ENCODE results near the gene UNK.

UNK gene, protein sequence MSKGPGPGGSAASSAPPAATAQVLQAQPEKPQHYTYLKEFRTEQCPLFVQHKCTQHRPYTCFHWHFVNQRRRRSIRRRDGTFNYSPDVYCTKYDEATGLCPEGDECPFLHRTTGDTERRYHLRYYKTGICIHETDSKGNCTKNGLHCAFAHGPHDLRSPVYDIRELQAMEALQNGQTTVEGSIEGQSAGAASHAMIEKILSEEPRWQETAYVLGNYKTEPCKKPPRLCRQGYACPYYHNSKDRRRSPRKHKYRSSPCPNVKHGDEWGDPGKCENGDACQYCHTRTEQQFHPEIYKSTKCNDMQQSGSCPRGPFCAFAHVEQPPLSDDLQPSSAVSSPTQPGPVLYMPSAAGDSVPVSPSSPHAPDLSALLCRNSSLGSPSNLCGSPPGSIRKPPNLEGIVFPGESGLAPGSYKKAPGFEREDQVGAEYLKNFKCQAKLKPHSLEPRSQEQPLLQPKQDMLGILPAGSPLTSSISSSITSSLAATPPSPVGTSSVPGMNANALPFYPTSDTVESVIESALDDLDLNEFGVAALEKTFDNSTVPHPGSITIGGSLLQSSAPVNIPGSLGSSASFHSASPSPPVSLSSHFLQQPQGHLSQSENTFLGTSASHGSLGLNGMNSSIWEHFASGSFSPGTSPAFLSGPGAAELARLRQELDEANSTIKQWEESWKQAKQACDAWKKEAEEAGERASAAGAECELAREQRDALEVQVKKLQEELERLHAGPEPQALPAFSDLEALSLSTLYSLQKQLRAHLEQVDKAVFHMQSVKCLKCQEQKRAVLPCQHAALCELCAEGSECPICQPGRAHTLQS

DNA sequence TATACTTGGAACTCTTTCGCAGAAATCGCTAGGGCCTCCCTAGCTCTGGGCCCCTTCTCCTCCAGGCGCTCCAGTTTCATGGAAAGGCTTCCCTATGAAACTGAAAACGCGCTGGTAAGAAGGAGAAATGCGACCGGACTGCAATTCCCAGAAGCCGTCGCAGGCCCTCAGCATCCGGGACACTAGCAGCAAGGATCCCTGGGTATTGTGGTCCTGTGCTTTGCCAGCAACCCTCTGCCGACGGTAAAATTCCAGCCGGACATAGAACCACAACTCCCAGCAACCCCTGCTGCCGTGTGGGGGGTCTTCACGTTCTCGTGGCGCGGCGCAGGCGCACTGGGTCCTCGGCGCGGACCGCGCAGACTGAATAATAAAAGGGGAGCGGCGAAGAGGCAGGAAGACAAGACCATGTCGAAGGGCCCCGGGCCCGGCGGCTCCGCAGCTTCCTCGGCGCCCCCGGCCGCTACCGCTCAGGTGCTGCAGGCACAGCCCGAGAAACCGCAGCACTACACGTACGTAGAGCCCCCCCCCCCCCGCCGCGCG lies at the start of gene UNK:
Gene UNK (plus strand): TSS at position 334 of the 543 bp plus-strand sequence. CDS start 75 bp downstream, at position 409.
- in situ Hi-C loops (cut with MboI; ENCODE audit: low sequenced_read_pairs): no loop called here

DNA sequence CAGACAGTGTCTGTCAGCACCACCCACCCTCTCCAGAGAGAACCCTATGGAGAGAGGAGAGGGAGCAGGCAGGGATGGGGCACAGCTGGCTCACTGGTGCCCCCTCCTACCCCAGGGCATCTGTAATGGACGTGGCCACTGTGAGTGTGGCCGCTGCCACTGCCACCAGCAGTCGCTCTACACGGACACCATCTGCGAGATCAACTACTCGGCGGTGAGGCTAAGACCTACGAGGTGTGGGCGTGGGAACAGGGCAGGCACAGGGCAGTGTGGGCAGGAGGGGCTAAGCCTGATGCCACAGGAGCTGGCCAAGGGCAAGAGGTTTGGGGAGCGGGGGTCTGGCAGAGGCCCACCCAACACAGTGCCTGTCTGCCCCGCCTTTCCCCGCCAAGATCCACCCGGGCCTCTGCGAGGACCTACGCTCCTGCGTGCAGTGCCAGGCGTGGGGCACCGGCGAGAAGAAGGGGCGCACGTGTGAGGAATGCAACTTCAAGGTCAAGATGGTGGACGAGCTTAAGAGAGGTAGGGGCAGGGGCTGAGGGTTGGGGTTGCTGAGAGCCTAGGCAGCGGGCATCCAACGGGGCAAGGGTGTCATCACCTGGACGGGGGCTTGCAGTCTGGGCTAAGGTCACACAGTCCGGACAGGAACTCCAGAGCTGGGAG lies 48.3 kb upstream of the UNK start:
- in situ Hi-C loops (cut with MboI; ENCODE audit: low sequenced_read_pairs): no loop called here

DNA sequence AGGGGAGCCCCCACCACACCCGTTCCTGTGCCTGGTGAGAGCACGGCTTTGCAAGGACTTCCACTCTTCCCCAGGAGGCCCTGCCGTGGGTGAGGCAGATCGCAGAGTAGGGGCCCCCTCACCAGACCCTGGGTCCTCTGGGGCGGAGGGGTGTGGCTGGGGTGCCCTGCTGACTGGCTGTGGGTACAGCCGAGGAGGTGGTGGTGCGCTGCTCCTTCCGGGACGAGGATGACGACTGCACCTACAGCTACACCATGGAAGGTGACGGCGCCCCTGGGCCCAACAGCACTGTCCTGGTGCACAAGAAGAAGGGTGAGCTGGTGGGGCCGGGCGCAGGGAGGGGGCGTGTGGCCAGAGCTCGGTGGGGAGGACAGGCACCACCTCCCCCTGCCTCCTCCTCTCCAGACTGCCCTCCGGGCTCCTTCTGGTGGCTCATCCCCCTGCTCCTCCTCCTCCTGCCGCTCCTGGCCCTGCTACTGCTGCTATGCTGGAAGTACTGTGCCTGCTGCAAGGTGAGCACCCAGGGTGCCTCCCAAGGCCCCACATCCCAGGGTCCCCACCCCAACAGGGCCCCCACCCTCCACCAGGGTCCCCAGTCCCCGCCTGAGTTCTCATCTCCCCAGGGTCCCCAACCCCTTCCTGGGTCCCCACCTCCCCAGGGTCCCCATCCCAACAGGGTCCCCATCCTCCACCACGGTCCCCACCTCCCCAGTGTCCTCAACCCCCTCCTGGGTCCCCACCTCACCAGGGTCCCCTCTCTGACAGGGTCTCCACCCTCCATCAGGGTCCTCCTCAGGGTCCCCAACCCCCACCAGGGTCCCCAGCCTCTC lies 47.3 kb upstream of the UNK start:
- in situ Hi-C loops (cut with MboI; ENCODE audit: low sequenced_read_pairs): no loop called here

DNA sequence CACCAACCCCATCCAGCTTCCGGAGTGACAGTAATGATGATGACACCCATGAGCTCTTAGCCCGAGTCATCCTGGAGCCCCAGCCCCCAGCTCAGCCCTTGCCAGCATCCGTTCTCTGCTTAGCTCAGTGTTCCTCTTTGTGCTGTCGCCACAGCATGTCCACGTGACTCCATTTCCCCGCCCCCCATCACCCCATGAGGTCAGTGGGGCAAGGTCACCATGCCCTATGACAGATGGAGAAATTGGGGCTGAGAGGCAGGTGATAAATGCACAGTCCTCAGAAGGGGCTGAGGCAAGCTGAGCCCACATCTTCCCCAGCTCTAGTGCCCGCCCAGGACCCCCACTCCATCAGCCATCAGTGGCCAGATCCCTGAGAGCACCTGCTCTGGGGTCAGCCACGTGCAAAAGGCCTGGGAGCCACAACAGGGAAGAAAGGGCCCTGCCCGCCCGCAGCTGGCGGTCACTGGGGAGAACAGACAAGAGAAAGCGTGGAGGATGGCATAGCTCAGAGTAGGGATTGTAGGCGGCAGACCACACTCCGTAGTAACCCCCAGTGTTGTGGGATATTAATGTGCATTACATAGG lies 46.3 kb upstream of the UNK start:
- in situ Hi-C loops (cut with MboI; ENCODE audit: low sequenced_read_pairs): no loop called here

DNA sequence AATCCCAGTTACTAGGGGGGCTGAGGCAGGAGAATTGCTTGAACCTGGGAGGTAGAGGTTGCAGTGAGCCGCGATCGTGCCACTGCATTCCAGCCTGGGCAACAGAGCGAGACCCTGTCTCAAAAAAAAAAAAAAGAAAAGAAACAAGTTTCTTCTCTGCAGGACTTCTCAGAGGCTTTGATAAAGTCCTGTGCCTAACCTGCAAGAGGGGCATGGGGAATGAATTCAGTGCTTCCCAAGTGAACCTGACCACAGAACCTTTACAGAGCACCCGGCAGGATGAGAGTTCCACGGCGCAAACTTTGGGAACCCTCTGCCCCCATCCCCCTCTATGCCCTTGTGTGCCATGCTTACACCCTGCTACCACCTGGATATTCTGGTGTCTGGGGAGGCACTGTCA lies 45.4 kb upstream of the UNK start:
- in situ Hi-C loops (cut with MboI; ENCODE audit: low sequenced_read_pairs): no loop called here

DNA sequence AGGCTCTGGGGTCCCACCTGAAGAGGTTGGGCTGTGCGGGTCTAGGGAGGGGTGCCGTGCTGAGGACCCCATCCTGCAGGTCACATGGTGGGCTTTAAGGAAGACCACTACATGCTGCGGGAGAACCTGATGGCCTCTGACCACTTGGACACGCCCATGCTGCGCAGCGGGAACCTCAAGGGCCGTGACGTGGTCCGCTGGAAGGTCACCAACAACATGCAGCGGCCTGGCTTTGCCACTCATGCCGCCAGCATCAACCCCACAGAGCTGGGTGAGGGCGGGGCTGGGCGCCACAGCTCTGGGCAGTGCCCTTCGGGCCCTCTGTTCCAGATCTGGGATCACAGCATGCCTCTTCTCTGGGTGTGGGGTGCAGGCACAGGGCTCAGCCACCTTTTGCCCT lies 44.8 kb upstream of the UNK start:
- in situ Hi-C loops (cut with MboI; ENCODE audit: low sequenced_read_pairs): no loop called here

DNA sequence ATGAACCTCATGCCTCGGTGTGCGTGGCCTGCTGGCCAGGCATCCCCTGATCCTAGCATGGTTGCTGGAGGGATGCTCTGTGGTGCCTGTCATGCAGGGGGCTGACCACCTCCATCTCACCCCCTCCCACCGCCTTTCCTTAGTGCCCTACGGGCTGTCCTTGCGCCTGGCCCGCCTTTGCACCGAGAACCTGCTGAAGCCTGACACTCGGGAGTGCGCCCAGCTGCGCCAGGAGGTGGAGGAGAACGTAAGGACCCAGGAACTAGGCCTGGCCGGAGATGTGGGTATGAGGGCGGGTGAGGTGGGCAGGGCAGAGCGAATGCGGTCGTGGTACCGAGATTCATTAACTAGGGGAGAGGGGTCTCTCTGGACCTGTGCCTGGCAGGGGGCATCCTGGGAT lies 44.4 kb upstream of the UNK start:
- in situ Hi-C loops (cut with MboI; ENCODE audit: low sequenced_read_pairs): no loop called here

DNA sequence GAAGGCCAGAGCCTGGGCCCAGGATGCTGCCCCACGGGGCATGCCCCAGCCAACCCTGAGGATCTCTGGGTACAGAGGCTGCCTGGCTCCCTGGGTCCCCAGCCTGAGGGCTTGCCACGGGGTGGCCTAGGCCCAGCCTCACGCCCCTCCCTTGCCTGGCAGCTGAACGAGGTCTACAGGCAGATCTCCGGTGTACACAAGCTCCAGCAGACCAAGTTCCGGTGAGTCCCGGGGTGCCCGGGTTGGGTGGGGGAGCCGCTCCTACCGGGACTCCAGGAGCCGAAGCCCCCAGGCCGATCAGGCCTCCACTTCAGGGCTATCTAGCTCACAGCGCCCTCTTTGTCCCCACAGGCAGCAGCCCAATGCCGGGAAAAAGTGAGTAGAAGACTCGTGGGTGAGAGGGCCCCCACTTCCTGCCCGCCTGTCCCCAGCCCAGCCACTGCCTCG lies 44.0 kb upstream of the UNK start:
- in situ Hi-C loops (cut with MboI; ENCODE audit: low sequenced_read_pairs): no loop called here

DNA sequence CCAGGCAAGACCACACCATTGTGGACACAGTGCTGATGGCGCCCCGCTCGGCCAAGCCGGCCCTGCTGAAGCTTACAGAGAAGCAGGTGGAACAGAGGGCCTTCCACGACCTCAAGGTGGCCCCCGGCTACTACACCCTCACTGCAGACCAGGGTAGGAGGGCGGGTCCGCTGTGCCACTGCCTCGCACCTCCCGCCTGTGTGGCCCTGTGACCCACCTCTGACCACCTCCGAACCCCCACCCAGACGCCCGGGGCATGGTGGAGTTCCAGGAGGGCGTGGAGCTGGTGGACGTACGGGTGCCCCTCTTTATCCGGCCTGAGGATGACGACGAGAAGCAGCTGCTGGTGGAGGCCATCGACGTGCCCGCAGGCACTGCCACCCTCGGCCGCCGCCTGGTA lies 42.3 kb upstream of the UNK start:
- in situ Hi-C loops (cut with MboI; ENCODE audit: low sequenced_read_pairs): no loop called here

DNA sequence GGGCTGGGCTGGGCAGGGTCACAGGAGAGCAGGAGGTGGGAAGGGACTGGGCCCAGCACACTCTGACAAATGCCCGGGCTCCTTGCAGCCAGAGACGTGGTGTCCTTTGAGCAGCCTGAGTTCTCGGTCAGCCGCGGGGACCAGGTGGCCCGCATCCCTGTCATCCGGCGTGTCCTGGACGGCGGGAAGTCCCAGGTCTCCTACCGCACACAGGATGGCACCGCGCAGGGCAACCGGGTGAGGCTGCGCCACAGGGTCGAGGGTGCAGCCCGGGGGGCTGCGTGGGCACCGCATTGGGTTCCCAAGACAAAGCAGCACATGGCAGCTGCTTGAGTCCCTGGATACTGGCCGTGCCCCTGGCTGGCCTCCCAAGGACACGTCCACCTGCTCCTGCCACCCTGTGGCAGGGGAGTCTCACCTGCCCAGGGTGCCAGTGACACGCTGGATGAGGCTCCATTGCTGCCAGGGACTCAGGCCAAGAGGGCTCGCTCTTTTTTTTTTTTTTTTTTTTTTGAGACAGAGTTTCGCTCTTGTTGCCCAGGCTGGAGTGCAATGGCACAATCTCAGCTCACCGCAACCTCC lies 40.9 kb upstream of the UNK start:
- in situ Hi-C loops (cut with MboI; ENCODE audit: low sequenced_read_pairs): no loop called here

DNA sequence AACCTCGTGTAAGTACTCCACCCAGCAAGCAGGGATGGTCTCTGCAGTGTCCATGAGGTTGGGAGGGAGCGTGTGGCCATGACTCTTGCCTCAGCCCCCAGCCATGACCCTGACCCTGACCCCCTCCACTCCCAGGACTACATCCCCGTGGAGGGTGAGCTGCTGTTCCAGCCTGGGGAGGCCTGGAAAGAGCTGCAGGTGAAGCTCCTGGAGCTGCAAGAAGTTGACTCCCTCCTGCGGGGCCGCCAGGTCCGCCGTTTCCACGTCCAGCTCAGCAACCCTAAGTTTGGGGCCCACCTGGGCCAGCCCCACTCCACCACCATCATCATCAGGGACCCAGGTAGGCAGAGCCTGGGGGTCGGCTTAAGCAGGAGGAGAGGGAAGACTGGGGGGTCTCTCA lies 35.9 kb upstream of the UNK start:
- in situ Hi-C loops (cut with MboI; ENCODE audit: low sequenced_read_pairs): no loop called here

DNA sequence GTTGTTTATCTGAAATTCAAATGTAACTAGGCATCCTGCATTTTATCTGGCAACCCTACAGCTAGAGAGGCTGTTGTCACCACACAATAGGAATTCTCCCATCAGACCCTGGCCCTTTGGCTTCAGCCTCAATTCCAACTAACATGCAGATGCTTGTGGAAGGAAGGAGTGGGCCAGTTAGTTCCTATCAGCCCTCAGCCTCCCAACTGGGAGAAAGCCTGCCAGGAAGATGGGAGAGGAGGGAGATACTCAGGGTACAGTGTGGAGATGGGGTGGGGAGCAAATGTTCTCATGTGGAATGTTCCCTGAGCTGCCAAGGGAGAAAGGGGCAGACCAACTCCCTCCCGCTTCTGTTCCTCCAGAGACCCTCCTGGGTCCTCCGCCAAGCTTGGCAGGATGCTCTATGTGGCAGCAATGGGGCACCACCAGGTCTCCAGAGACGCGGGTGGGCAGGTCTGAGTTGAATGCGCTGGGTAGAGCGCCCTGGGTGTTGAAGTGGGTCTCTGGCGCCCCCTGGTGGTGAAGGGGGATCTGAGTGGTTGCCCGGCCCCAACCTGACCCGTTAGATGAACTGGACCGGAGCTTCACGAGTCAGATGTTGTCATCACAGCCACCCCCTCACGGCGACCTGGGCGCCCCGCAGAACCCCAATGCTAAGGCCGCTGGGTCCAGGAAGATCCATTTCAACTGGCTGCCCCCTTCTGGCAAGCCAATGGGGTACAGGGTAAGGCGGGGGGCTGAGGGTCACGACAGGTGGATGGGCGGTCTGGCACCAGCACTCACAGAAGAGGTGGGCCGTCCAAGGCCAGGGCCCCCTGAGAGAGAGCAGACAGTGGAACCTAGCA lies 34.8 kb upstream of the UNK start:
- in situ Hi-C loops (cut with MboI; ENCODE audit: low sequenced_read_pairs): no loop called here

DNA sequence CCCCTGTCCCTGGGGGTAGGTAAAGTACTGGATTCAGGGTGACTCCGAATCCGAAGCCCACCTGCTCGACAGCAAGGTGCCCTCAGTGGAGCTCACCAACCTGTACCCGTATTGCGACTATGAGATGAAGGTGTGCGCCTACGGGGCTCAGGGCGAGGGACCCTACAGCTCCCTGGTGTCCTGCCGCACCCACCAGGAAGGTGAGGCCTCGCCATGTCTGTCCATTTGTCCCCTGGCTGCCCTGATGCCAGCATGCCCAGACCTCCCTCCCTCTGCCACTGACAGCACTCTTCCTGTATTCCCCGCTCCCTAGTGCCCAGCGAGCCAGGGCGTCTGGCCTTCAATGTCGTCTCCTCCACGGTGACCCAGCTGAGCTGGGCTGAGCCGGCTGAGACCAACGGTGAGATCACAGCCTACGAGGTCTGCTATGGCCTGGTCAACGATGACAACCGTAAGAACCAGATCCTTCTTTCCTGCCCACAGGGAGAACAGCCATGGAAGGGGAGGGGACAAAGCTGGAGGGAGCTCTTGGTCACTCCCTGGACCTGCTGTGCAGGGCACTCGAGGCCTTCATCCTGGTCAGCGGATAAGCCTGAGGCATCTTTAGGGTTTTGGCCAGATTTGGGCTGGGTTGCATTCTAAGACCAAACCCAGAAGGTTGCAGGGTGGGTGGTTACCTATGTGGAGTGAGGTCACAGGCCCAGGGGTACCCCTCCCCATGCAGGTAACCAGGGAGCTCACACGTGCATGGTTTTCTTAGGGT lies 33.8 kb upstream of the UNK start:
- in situ Hi-C loops (cut with MboI; ENCODE audit: low sequenced_read_pairs): no loop called here

DNA sequence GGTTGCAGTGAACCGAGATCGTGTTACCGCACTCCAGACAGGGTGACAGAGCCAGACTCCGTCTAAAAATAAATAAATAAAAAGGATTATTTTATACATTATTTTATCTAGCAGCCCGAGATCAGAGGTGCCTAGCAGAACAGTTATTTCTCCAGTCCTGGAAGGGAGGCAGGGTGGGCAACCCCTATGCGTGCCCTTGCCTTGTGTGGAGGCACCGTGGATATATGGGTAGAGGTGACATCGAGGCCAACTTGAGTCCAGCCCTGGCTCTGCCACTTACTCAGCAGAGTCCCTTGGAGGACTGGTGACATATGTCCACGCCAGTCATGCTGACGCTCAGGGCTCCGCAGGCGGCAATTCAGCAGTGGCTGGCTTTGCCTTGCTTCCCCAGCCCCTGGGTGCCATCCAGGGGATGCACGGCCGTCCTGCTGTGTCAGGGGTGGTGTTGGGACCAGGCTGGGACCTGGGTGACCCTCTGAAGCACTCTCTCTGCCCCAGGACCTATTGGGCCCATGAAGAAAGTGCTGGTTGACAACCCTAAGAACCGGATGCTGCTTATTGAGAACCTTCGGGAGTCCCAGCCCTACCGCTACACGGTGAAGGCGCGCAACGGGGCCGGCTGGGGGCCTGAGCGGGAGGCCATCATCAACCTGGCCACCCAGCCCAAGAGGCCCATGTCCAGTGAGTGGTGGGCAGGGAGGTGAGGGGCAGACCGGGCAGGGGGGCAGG lies 32.8 kb upstream of the UNK start:
- in situ Hi-C loops (cut with MboI; ENCODE audit: low sequenced_read_pairs): no loop called here

DNA sequence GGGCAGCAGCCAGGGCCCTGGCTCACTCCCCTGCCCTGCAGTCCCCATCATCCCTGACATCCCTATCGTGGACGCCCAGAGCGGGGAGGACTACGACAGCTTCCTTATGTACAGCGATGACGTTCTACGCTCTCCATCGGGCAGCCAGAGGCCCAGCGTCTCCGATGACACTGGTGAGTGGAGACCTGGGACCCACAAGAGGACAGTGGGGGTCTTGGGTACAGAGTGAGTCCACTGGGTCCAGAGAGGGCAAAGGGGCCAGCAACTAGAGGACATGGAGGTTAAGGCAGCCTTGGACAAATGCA lies 32.2 kb upstream of the UNK start:
- in situ Hi-C loops (cut with MboI; ENCODE audit: low sequenced_read_pairs): no loop called here

DNA sequence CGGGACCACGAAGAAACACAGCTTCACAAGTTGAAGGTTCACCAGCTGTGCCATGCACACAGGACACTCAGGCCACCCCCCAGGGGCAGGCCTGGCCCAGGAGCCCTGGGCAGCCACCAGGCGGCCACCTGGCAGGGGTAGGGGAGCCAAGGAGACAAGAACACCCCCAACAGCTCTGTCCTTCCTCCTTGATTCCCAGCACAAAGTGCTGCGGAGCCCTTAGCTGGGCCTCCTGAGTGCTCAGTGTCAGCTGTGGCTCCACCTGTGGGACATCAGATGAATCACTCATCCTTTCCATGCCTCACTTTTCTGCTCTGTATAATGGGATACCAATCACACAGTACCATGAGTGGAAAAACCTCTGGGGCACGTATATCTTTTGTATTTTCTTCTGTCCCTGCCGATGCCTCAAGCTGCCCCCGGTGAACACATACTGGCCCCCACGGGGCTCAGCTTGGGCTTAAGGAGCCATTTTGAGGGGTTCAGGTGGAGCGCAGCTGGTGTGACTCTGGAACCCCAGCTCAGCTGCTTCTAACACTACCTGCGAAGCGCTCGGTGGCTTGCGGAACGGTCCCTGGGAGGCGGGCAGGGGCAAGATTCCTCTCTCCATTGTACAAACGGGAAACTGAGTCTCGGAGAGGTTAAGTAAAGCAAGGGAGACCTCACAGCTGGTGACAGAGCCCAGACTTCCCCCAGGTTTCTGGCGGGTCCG lies 31.6 kb upstream of the UNK start:
- in situ Hi-C loops (cut with MboI; ENCODE audit: low sequenced_read_pairs): no loop called here
